A673 (cell line): ENCODE measurements around the gene TBX19.

Source experiments
- CTCF ChIP-seq: fragments of 300-800, 200-600 bp; sonication (generic); conservative IDR thresholded peaks from 2 replicates; pipeline ENCODE4 v1.5.1; 2017; ENCODE audit warnings: low read depth, mild to moderate bottlenecking, antibody characterized with exemption, low read length, moderate library complexity, mixed read lengths
- EZH2 ChIP-seq: fragments of 200-600 bp; sonication (generic); IDR thresholded peaks from 2 replicates; pipeline ENCODE4 v1.6.1; 2017; ENCODE audit warnings: borderline replicate concordance, low read depth, mild to moderate bottlenecking, mixed read lengths, antibody characterized with exemption, low read length; ENCODE audit not compliant: poor library complexity, severe bottlenecking

DNA sequence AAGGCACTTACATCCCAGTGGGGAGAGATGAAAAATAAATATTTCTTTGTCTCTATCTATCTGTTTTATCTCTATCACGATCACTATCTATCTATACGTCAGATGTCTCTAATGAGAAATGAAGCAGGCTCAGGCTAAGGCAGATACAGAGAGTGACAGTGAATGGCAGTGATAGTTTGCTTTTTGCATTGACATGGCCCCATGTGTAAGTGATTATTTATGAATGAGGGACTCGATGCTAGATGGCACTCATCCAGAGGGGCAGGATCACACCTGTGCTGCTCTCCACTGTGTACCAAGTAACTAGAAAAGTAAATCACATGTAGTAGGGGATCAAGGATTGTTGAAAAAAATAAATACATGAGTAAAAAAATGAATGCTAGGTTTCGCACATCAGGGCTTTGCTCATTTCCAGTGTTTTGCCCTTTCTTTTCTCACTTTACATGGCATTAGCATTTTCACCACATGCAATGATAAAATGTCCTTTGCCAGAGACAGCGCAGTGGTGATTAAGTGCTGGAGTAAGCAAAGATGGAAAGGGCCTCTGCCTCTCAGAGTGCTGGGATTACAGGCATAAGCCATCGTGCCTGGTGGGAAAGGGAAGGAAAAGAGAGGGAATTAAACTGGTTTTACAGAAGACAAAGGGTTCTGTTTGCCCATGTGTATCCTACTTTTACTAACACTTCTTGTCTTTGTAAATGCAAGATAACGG is 16.5 kb downstream of the TBX19 start:
- TF ChIP-seq CTCF (no peak), EZH2 (no peak)
